Measurements from ENCODE around the gene SVOPL.

DNA sequence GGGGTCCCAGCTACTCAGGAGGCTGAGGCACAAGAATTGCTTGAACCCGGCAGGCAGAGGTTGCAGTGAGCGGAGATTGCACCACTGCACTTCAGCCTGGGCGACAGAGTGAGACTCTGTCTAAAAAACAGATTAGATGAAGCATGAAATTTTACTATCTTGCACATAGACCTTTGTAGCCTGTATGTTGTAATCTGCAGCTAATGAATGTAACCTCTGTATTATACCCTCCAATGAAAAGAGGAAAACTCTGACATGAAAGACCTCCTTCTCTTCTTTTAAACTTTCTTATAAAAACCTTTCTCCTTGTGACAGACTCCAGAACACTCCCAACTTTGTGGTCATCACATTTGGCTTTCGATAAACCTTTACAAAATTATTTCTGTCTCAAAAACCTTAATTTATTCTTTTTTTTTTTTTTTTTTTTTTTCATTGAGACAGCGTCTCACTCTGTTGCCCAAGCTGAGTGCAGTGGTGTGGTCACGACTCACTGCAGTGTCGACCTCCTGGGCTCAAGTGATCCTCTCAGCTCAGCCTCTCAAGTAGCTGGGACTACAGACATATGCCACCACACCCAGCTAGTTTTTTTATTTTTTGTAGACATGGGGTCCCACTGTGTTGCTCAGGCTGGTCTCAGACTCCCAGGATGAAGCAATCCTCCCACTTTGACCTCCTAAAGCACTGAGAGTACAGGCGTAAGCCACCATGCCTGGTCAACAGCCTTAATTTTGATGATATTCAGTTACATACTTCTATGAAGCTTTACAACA, 97.4 kb downstream of the SVOPL start:
- no peak for TF ChIP-seq CTCF (IDR thresholded peaks at IDR 0.05)
- TF ChIP-seq EZH2phosphoT487 (IDR thresholded peaks at IDR 0.05): no peak
- TF ChIP-seq EZH2 (IDR thresholded peaks at IDR 0.05): no peak

Data from neural progenitor cell (in vitro differentiated cells).